ENCODE data around the gene TBX4.

TBX4 gene

DNA sequence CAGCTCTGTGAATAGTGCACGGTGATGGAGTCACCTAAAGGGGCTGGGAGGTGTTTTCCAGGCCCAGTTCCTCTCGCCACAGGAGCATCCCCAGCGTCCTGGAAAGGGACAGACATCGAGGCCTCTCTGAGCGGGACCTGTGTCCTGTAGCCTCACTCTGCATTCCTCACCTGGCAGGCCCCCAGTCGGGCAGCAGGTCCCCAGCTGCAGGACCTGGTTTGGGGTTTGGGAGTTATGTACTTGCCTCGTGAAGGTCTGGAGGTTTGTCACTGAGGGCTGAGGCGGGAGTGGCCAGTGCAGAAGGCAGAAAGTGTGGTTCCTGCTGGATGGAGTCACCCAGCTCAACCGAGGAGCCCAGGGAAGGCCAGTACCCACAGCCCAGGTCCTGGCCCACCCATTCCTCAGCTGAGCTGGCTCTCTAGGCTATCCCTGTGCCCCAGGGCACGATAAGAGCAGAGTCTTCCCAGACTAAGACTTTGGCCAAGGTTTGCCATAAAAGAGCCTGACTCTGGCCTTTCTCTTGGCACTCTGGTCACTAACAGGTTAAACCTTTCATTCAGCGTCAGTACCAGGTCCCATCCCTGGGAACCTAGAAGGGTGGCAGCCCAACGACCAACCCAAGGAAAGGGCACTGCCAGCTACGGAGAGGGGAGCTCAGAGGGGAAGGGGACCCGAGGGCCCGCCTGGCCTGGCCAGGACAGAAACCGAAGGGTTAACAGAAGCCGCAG is 24.4 kb downstream of the TBX4 start:
- H3K36me3 ChIP-seq (ENCODE audit: insufficient read depth, low read length) = no peaks in the 10 kb centered on the region
- H3K27ac ChIP-seq (ENCODE audit: low read depth, low read length) = no peak overlapping the region
- peaks cover 0 to 13% of the 10 kb centered on the region in 2 donors for H3K27me3 ChIP-seq (ENCODE audit: control insufficient read depth in 1 of 2, insufficient read depth in 2 of 2, low read length in 2 of 2)
- H3K9me3 ChIP-seq (ENCODE audit: low read length) = no peaks in the 10 kb centered on the region
- no peak overlapping the region for H3K4me3 ChIP-seq (ENCODE audit: low read depth in 1 of 2, low read length in 2 of 2)
- no peak overlapping the region for H3K9ac ChIP-seq (ENCODE audit: low read length)
- no peaks in the 10 kb centered on the region for H3K4me1 ChIP-seq (ENCODE audit: insufficient read depth, low read length)

DNA sequence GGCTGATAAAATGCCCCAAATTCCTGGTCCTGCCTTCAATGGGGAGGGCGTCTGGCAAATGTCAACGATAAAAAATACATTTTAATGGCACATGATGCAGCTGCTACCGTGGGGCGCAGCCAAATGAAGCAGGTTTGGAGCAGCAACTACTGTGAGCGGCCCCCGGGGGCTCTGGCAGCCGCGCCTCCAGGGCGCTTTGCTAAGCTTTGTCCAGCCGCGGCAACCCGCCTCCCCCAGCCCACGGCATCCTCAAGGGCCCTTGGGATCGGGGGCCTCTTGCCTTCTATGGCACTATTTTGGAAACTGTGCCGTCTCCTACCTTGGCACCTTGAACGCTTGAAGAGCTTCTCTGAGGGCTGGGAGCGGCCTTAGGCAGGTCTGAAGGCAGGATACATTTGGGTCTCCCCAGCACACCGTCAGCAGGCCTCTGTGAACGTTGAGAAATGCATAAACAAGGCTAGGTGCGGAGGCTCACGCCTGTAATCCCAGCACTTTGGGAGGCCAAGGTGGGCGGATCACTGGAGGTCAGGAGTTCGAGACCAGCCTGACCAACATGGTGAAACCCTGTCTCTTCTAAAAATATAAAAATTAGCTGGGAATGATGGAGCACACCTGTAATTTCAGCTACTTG is 25.1 kb downstream of the TBX4 start:
- Histone ChIP-seq H3K36me3 (ENCODE audit: insufficient read depth, low read length) (no peaks in the 10 kb centered on the region), H3K27ac (ENCODE audit: low read depth, low read length) (no peak overlapping the region), H3K4me3 (ENCODE audit: low read depth in 1 of 2, low read length in 2 of 2) (no peak overlapping the region), H3K4me1 (ENCODE audit: insufficient read depth, low read length) (no peaks in the 10 kb centered on the region), H3K27me3 (ENCODE audit: control insufficient read depth in 1 of 2, insufficient read depth in 2 of 2, low read length in 2 of 2) (peaks cover 0 to 13% of the 10 kb centered on the region in 2 donors), H3K9me3 (ENCODE audit: low read length) (no peaks in the 10 kb centered on the region), H3K9ac (ENCODE audit: low read length) (no peak overlapping the region)

DNA sequence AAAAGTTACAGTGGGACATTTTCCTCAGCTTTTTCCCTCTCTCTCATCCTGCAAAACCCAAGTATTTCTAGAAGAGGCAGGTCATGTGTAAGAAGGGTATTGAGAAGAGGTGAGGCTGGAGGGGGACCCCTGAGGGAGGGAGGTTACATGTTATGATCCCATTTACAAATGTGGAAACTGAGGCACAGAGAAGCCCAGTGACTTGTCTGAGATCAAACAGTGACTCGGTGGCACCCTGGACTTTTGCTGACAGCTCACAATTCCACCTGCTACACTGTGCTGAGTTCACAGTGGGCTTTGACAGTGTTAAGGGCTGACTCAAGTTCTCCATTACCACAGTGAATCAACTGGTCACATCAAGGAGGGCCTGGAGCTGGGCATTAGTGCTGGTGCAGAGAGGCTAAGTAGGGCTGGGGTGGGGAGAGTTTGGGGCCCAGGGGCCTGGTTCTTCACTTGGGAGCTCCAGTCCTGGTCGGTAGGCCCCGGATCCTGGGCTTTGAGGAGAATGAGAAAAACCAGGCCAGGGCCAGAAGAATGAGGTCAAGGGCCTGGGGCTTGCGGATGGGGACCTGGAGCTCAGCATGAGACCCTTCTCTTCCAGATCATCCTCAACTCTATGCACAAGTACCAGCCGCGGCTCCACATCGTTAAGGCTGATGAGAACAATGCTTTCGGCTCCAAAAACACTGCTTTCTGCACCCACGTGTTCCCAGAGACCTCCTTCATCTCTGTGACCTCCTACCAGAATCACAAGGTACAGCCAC is 26.0 kb downstream of the TBX4 start:
- Histone ChIP-seq H3K4me3 (ENCODE audit: low read depth in 1 of 2, low read length in 2 of 2) (no peak overlapping the region), H3K36me3 (ENCODE audit: insufficient read depth, low read length) (no peaks in the 10 kb centered on the region), H3K27ac (ENCODE audit: low read depth, low read length) (no peak overlapping the region), H3K9me3 (ENCODE audit: low read length) (no peaks in the 10 kb centered on the region), H3K9ac (ENCODE audit: low read length) (no peak overlapping the region), H3K4me1 (ENCODE audit: insufficient read depth, low read length) (no peaks in the 10 kb centered on the region), H3K27me3 (ENCODE audit: control insufficient read depth in 1 of 2, insufficient read depth in 2 of 2, low read length in 2 of 2) (peaks cover 0 to 13% of the 10 kb centered on the region in 2 donors)

DNA sequence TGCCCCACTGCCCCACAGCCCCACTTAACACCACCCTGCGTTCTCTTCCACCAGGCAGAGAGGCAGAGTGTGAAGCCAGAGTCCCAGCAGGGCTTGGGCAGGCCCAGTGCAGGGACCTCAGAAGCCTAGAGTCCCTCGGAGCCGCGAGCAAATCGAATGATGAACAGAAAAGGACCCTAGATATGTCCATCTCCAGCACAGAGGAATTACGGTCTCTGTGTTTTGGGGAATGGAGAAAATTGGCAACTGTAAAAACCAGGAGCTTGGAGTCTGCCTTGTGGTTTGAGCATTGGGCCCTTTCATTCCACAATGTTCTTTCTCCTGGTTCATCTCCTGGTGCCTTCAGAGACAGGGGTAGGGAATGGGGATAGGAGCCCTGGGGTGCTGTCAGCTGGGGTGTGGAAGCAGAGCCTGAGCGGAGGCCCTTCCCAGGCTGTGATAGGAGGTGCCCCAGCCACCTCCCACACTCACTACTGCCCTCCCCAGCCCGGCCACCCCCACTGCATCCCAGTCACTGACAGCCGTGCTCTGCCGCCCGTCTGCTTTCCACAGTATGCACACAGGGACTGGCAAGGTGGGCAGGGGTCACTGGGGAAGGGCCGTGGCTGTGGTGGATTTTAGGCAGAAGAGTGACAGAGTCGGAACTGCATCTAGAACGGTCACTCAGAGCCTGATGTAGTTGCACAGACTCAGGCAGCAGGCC is 26.7 kb downstream of the TBX4 start:
- peaks cover 0 to 13% of the 10 kb centered on the region in 2 donors for H3K27me3 ChIP-seq (ENCODE audit: control insufficient read depth in 1 of 2, insufficient read depth in 2 of 2, low read length in 2 of 2)

DNA sequence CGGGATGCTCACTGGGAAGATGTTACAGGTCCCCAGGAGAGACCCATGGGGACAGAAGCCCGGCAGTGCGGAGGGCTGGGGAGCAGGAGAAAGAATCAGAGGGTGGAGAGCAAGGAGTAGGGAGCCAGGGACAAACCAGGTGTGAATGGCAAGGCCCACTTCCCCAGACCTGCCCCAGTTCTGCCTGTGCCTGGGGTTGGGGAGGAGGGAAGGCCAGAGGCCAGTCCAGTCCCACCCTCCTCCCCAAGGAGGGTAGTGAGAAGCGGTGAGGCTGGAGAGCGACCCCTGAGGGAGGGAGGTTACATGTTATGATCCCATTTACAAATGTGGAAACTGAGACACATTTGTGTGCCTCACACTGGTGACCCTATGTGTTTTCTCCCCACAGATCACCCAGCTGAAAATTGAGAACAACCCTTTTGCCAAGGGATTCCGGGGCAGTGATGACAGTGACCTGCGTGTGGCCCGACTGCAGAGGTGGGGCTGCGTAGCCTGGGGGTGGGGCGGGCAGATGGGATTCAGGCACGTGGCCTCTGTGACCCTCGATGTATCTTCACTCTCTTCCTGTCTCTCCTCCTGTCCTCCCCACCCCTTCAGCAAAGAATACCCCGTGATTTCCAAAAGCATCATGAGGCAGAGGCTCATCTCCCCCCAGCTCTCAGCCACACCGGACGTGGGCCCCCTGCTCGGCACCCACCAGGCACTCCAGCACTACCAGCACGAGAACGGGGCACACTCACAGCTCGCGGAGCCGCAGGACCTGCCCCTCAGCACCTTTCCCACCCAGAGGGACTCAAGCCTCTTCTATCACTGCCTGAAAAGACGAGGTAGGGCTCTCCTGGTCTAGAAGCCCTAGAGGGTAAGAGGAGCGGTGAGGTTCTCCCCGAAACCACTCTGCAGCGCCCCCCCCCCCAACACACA is 27.5 kb downstream of the TBX4 start:
- Histone ChIP-seq H3K36me3 (ENCODE audit: insufficient read depth, low read length) (no peaks in the 10 kb centered on the region), H3K4me3 (ENCODE audit: low read depth in 1 of 2, low read length in 2 of 2) (no peak overlapping the region), H3K27me3 (ENCODE audit: control insufficient read depth in 1 of 2, insufficient read depth in 2 of 2, low read length in 2 of 2) (peaks cover 0 to 13% of the 10 kb centered on the region in 2 donors), H3K4me1 (ENCODE audit: insufficient read depth, low read length) (no peaks in the 10 kb centered on the region), H3K9me3 (ENCODE audit: low read length) (no peaks in the 10 kb centered on the region), H3K27ac (ENCODE audit: low read depth, low read length) (no peak overlapping the region), H3K9ac (ENCODE audit: low read length) (no peak overlapping the region)

More for the DNA sequence above, 26.7 kb downstream of the TBX4 start:
- Histone ChIP-seq H3K27ac (ENCODE audit: low read depth, low read length) (no peak overlapping the region), H3K4me3 (ENCODE audit: low read depth in 1 of 2, low read length in 2 of 2) (no peak overlapping the region), H3K9ac (ENCODE audit: low read length) (no peak overlapping the region), H3K4me1 (ENCODE audit: insufficient read depth, low read length) (no peaks in the 10 kb centered on the region), H3K36me3 (ENCODE audit: insufficient read depth, low read length) (no peaks in the 10 kb centered on the region), H3K9me3 (ENCODE audit: low read length) (no peaks in the 10 kb centered on the region)

DNA sequence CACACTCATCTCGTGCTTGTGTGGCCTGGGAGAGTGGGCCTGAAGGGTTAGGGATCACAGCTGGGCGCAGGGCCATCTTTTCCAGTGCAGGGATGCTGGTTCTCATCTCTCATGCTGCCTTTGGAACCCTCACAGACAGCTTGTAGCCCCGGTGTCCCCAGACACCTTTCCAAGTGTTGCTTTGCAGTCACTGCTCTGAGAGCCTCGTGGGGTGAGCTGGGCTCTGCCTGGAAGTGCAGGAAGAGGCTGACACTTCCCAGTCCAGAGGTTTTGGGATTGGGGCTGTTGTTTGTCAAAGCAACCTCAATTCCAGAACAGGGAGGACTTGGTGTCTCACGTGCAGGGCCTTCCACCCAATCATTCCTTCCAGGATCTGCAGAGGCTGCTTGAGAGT is 28.2 kb downstream of the TBX4 start:
- no peak overlapping the region for H3K27ac ChIP-seq (ENCODE audit: low read depth, low read length)
- no peaks in the 10 kb centered on the region for H3K4me1 ChIP-seq (ENCODE audit: insufficient read depth, low read length)
- no peak overlapping the region for H3K4me3 ChIP-seq (ENCODE audit: low read depth in 1 of 2, low read length in 2 of 2)
- no peaks in the 10 kb centered on the region for H3K9me3 ChIP-seq (ENCODE audit: low read length)
- no peak overlapping the region for H3K9ac ChIP-seq (ENCODE audit: low read length)
- H3K27me3 ChIP-seq (ENCODE audit: control insufficient read depth in 1 of 2, insufficient read depth in 2 of 2, low read length in 2 of 2) = peaks cover 0 to 13% of the 10 kb centered on the region in 2 donors
- H3K36me3 ChIP-seq (ENCODE audit: insufficient read depth, low read length) = no peaks in the 10 kb centered on the region

DNA sequence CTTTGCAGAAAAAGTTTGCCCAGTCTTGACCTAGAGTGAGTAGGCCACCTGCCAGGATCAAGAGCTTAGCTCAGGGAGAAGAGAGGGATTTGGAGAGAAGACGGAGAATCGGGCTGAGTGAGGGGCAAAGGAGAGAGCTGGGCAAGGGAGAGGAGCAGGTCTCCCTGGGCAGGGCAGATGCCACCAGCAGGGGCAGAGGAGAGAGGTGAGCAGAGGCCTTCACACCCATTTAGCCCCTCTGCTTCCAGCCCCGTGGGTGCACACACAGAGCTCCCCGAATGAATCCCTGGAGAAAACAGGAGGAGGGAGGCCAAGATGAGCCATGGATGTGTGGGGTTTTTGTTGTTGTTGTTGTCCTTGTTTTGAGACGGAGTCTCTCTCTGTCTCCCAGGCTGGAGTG is 29.2 kb downstream of the TBX4 start:
- H3K9me3 ChIP-seq (ENCODE audit: low read length) = no peaks in the 10 kb centered on the region
- H3K27me3 ChIP-seq (ENCODE audit: control insufficient read depth in 1 of 2, insufficient read depth in 2 of 2, low read length in 2 of 2) = peaks cover 0 to 8% of the 10 kb centered on the region in 2 donors
- H3K4me1 ChIP-seq (ENCODE audit: insufficient read depth, low read length) = no peaks in the 10 kb centered on the region
- no peak overlapping the region for H3K4me3 ChIP-seq (ENCODE audit: low read depth in 1 of 2, low read length in 2 of 2)
- no peaks in the 10 kb centered on the region for H3K36me3 ChIP-seq (ENCODE audit: insufficient read depth, low read length)
- no peak overlapping the region for H3K27ac ChIP-seq (ENCODE audit: low read depth, low read length)
- no peak overlapping the region for H3K9ac ChIP-seq (ENCODE audit: low read length)

DNA sequence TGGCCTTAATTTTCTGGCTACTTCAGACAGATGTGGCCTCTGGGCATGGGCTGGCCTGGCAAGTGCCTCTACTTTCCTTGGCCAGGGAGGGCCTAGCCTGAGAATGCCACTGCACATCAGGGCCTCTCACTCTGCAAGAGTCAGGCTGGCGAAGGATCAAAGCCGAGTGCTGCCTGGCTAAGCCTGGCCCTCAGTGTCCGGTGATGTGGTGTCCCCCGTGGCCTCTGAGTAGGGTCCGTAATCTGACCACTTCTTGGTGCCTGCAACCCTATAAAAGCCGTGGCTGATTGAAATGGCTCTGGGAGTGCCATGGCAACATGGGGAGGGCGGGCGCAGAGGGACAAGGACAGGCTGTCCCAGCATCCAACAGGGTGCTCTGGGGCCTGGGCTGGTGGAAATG is 30.2 kb downstream of the TBX4 start:
- Histone ChIP-seq H3K27me3 (ENCODE audit: control insufficient read depth in 1 of 2, insufficient read depth in 2 of 2, low read length in 2 of 2) (no peaks in the 10 kb centered on the region), H3K27ac (ENCODE audit: low read depth, low read length) (no peak overlapping the region), H3K4me1 (ENCODE audit: insufficient read depth, low read length) (no peaks in the 10 kb centered on the region), H3K4me3 (ENCODE audit: low read depth in 1 of 2, low read length in 2 of 2) (no peak overlapping the region), H3K9ac (ENCODE audit: low read length) (no peak overlapping the region), H3K36me3 (ENCODE audit: insufficient read depth, low read length) (no peaks in the 10 kb centered on the region), H3K9me3 (ENCODE audit: low read length) (no peaks in the 10 kb centered on the region)

DNA sequence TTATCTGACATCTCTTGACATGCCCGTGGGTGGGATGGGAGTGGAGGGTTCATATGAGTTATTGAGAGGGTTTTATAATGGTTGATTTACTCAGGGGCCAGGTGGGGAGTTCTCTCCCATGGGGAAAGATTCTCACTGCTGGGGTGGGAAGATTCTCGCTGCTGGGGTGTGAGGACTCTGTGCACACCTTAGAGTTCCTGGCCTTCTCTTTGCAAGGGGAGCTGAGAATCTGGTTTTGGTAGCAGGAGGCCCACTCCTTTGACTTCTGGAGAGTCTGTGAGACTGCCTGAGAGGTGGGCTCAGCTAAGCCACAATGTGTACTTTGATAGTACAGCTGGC is 31.5 kb downstream of the TBX4 start:
- H3K4me3 ChIP-seq (ENCODE audit: low read depth in 1 of 2, low read length in 2 of 2) = no peak overlapping the region
- H3K27me3 ChIP-seq (ENCODE audit: control insufficient read depth in 1 of 2, insufficient read depth in 2 of 2, low read length in 2 of 2) = no peaks in the 10 kb centered on the region
- no peaks in the 10 kb centered on the region for H3K36me3 ChIP-seq (ENCODE audit: insufficient read depth, low read length)
- H3K9ac ChIP-seq (ENCODE audit: low read length) = no peak overlapping the region
- H3K9me3 ChIP-seq (ENCODE audit: low read length) = no peaks in the 10 kb centered on the region
- no peaks in the 10 kb centered on the region for H3K4me1 ChIP-seq (ENCODE audit: insufficient read depth, low read length)
- no peak overlapping the region for H3K27ac ChIP-seq (ENCODE audit: low read depth, low read length)

DNA sequence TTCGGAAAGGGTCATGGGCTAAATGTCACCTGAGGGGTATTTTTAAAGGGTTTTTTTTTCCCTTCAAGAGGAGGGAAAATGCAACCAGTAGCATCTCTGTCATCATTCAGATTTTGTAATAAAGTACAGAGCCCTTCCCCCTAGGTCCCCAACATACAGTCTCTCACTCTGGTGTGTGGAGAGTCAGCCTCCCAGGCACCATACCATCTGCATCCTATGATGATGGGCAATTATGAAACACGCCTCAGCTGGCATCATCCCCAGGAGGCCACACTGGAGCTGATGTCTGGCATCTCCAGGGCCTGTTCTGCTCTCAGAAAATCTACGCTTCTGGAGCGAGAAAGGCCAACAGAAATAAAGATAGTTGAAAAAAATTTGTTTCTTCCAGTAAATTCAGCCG is 32.0 kb downstream of the TBX4 start:
- no peak overlapping the region for H3K27ac ChIP-seq (ENCODE audit: low read depth, low read length)
- no peaks in the 10 kb centered on the region for H3K36me3 ChIP-seq (ENCODE audit: insufficient read depth, low read length)
- H3K27me3 ChIP-seq (ENCODE audit: control insufficient read depth in 1 of 2, insufficient read depth in 2 of 2, low read length in 2 of 2) = no peaks in the 10 kb centered on the region
- H3K4me3 ChIP-seq (ENCODE audit: low read depth in 1 of 2, low read length in 2 of 2) = no peak overlapping the region
- no peaks in the 10 kb centered on the region for H3K4me1 ChIP-seq (ENCODE audit: insufficient read depth, low read length)
- no peak overlapping the region for H3K9ac ChIP-seq (ENCODE audit: low read length)
- H3K9me3 ChIP-seq (ENCODE audit: low read length) = no peaks in the 10 kb centered on the region
